GM19240 (cell line): ENCODE results near the gene GRID2.
"Not testable (repeated sequence)": the region's sequence is repeated elsewhere in the genome, so short reads cannot be mapped to it uniquely, and the experiment has no call there.

Experiments used
- DNase-seq: peaks from one replicate; pipeline ENCODE4 v3.0.0; 2011; ENCODE audit warnings: low spot score; ENCODE audit not compliant: insufficient read length

Gene GRID2

DNA sequence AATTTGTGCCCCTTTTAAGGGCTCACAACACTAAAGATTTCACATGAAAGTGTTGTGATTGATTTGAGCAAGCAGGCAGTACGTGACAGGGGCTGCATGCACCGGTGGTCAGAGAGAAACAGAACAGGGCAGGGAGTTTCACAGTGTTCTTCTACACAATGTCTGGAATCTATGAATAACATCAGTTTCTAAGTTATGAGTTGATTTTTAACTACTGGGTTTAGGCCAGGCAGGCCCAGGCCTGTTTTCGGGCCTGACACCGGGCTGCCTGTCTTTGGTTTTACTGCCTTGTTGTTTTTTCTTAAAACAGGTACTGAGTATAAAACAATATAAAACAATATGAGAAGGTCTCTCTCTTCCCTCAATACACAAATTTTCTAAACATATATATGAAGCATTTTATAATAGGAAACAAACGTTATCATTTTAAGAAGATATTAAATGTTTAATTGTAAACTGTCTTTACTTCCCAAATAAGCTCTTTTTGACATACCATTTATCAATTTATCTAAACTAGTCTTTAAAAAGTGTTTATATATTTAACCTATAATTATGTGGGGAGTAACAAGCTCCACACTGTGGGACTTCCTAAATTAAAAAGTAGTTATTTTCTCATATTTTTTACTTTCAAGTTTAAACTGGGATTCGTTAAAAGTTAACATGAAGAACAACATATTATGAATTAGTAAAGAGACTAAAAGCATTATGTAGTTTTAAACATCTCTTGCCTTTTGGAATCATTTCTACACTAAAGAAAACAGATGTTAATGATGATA, 997.2 kb downstream of the GRID2 start:
- not testable (repeated sequence) for DNase-seq

GRCh38 chr4:93302310-93302709, 998.5 kb downstream of the GRID2 start:
- no peak for DNase-seq

DNA sequence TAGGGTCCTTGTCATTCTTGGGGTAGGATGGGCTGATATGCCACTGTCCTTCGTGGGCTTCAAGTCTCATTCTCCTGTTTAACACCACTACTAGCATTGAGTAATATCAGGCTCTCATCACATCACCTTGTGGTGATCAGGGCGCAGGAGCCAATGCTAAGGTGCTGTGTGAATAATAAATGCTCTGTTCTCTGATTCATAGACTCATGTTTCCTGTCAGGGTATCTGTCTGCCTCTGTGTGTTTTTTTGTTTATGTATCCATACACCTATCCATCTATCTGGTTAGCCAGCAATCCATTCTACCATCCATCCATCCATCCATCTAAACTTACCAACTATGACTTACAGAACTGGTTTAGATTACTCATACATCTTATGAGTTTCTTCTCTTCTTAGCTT, 999.7 kb downstream of the GRID2 start:
- DNase-seq, result no peak

DNA sequence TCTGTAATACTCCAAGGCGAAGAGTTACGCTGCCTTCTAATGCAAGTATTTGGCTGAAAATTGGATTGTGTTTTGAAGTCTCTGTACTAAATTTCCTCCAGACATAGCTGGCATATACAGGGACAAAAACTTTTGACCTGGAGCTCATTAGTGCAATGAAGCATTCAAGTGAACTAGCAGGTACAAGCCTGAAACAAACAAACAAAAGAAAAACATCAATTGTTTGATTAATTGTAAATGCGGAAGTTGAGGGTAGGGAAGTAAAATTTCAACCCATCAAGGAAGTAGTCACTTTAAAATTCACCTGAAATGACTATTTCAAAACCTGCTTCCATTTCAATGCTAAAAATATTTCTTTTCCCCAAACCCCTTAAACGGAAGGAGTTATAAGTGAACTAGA, 1008.5 kb downstream of the GRID2 start:
- DNase-seq, result no peak

GRCh38 chr4:93313197-93313596, 1009.4 kb downstream of the GRID2 start:
- no peak for DNase-seq

DNA sequence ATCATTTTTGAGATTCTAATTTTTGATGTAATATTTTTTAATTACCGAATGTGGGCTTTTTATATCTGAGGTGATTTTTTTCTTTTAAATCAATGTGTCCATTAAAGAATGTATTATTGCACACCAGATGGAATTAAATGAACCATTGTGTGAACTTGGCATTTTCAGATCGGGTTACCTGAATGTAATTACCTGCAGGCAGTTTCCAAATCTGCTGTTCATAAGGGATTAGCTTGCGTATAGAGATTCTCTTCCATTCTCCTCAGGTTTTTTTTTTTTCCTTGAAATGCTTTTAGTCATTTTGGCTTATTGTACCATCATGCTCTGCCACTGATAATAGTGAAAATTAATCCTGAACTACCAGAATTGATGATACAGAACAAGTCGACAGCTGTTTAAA, 1013.3 kb downstream of the GRID2 start:
- no peak for DNase-seq

DNA sequence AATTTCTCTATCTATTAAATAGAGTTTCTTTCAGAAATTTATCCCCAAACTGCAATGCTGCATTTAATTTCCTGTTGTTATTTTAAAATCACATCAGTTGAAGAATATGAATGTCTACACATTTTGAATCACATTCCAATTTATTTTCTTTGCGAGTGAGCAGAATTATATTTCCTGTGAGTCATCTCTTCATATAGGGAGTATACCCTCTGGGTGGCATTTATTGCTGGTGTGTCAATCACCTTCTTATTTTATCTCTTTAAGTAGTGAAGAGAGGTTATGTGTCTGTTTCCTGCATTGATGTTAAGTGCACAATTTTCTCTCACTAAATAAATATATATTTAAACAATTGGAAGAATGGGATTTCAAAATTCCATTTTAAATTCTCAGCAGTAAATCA, 1013.8 kb downstream of the GRID2 start:
- no peak for DNase-seq

- no peak for DNase-seq
Measured at GRCh38 chr4:93319041-93319440, 1015.3 kb downstream of the GRID2 start.

DNA sequence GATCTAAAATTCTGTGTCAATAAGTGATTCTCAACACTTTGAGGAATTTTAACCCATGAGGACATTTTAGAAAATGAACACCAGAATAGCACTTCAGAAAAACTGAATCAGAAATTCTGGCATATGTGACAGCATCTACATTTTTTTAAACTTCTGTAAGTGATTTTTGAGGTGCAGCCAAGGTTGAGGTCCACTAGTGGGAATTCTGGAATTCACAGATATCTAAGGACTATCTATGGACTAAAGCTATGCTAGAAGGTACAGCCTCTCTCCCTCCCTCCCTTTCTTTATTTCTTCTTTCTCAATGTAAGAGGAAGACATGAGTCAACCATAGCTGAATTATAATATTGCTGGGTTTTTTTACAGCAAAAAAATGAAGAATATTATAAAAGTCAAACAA, 1016.6 kb downstream of the GRID2 start:
- no peak for DNase-seq

- no peak for DNase-seq
Measured at GRCh38 chr4:93327346-93327745, 1023.6 kb downstream of the GRID2 start.

GRCh38 chr4:93334003-93334402, 1030.2 kb downstream of the GRID2 start:
- DNase-seq, result no peak

- no peak for DNase-seq
Measured at GRCh38 chr4:93337196-93337595, 1033.4 kb downstream of the GRID2 start.

DNA sequence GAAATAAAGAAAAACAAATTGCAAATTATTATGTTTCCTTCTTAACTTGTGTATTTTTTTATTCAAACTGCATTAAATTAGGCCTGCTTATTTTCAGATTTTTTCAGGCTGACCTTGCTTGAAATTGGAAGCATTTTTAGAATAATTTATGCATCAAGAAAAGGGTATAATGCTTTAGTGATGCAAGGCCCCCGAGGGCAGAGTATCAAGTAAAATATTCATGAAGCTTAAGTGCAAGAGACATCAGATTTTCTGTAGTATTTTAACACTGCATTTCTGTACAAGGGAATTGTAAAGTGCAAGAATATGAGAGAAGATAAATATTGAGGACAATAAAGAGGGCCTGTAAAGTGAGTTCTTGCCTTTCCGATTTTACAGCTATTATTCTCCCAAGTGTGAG, 1039.0 kb downstream of the GRID2 start:
- DNase-seq, result no peak

DNA sequence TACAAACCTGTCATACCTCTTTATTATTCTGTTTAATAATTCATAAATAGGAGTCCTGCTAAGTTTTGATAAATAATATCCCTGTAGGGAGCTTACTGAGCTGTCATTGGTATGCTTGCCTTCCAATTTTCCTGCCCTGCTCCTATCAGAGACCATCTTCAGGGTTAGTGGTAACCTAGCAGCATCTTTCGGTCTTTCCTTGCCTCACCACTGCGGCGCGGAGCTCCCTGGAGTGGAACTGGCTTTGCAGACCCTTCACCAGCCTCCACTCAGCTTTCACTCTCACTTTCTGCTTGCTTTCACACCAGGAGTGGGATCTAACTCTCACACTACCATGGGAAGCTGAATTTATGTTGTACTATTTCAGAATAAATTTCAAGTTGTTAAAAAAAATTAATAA, 1043.1 kb downstream of the GRID2 start:
- DNase-seq, result no peak

DNA sequence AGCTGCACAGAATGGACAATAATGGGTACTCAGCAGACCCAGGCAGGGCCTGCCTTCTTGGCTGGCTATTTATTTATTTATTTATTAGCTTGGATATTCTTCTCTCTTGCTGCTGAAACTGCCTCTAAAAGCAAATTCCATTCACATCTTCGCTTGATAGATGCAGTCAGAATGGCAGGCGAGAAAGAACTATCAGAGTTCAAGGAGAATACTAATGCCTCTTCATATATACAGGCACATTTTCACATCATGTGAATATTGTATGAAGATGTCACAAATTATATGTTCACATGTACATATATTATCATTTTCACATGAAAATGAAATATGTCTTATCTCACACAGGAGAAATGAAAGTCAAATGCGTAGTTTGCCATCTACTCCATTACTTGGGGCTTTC, 1045.1 kb downstream of the GRID2 start:
- no peak for DNase-seq

DNA sequence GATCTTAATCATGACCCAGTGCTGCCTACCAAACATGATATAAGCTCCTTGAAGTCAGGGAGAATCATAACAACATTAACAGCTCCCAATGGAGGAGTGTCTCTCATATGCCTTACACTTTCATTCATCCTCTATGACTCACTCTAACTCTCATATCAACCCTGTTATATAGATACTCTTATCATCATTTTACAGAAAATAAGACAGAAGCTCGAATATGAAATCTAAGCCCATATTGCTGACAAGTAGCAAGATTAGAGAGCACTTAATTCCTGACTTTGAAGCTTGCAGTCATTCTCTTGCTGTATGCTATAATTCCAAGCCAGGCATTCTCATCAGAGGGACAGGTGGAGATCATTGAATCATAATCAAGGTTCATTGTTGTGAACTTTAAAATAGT, 1048.1 kb downstream of the GRID2 start:
- DNase-seq, result no peak

DNA sequence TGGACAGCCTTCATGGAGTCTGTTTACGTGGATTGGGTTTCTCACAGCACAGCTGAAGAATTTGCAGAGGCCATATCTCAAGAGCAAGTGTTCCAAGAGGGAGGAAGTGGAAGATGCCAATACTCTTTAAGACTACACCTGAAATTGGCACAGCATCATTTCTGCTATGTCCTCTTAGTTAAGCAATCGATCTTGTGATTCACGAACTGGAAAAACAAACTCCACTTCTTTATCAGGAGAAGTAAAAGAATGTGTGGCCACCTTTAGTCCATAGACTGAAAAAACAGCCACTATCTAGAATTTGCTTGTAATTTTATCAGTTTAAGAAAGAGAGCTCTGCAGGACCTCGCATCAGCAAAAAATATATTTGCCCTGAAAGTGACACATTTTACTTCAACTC, 1051.6 kb downstream of the GRID2 start:
- no peak for DNase-seq

DNA sequence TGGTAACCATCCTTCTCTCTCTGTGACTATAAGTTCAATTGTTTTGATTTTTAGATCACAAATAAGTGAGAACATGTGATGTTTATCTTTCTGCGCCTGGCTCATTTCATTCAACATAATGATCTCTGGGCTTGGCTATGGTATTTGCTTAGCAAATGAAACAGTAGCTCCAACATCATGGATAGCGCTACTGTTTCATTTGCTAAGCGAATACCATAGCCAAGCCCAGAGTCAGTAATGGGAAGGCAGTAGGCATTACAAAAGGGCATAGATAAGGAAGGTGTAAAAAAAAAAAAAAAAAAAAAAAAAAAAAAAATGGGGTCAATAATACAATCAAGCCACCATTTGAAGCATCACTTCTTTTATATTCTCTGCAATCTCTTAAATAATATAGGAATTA, 1055.8 kb downstream of the GRID2 start:
- no peak for DNase-seq

GRCh38 chr4:93366169-93366755, 1062.5 kb downstream of the GRID2 start:
- not testable (repeated sequence) for DNase-seq

GRCh38 chr4:93368968-93369367, 1065.2 kb downstream of the GRID2 start:
- DNase-seq, result no peak

DNA sequence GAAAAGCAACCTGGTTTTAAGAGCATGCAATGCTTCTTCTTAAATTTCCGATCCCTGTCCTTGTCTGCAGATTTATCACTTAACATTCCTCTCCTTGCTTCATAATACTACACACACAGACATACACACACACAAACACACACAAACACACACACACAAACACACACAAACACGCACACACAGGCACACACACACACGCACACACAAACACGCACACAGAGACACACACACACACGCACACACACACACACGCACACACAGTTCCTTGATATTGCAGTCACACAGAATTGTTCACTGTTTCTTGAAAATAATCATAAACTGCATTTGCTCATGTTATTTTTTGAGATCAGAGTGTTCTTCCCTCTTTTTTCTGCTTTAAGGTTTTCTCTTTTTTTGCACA, 1066.5 kb downstream of the GRID2 start:
- DNase-seq, result no peak

DNA sequence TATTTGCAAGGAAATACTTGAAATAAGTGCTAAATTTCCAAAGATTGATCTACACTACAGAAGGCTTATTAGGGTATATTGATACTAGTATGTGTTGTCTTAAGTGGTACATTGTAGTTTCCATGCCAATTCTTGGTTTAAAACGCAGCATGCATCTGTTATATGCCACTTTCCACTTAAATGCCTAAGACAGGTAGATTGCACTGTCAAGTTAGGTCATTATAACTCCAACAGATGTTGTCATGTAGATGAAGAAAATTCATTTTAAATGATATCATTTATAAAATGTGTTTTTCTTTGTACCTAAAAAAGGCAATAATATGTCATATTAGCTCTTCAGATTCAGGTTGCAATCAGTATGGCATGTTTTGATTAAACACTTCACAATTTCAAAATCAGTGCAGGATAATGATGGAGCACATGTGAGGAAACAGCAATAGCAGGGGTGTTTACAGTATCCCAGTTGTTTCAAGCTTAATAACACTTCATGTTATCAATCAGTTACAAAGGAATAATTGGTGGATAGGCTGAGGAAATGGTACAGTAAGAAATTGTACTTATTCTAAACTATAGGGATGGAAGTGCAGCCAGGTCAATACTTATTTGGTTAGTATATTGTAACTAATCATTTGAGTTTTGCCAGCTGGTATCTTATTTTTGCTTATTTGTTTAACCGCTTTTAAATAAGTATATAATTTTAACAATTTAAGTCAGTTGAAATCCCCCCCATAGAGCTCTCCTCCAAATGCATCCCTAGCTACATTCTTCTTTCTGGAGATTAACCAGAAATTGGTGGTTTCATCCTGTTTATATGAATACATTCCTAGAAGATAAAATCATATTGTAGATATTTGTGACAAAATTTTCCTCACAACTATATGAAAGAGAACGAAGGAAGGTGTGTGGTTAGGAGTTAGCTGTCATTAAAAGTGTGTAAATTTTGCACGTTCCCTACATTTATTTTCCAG, 1070.4 kb downstream of the GRID2 start:
- DNase-seq, result no peak
